Stimulated activated CD4-positive, alpha-beta T cell treated with anti-CD3 and anti-CD28 coated beads, Interleukin-1b, Interleukin-23, amount 100 ng/mL, for 1 hour (primary cell): Measurements from ENCODE around the gene DENND2A.
"Not testable (repeated sequence)": the region's sequence is repeated elsewhere in the genome, so short reads cannot be mapped to it uniquely, and the experiment has no call there.

Source experiments
- DNase-seq, 2 donors: peaks; one replicate each; pipeline ENCODE4 v3.0.0-alpha.2; 2020; ENCODE audit warnings: low read depth in 2 of 2

DENND2A gene, protein sequence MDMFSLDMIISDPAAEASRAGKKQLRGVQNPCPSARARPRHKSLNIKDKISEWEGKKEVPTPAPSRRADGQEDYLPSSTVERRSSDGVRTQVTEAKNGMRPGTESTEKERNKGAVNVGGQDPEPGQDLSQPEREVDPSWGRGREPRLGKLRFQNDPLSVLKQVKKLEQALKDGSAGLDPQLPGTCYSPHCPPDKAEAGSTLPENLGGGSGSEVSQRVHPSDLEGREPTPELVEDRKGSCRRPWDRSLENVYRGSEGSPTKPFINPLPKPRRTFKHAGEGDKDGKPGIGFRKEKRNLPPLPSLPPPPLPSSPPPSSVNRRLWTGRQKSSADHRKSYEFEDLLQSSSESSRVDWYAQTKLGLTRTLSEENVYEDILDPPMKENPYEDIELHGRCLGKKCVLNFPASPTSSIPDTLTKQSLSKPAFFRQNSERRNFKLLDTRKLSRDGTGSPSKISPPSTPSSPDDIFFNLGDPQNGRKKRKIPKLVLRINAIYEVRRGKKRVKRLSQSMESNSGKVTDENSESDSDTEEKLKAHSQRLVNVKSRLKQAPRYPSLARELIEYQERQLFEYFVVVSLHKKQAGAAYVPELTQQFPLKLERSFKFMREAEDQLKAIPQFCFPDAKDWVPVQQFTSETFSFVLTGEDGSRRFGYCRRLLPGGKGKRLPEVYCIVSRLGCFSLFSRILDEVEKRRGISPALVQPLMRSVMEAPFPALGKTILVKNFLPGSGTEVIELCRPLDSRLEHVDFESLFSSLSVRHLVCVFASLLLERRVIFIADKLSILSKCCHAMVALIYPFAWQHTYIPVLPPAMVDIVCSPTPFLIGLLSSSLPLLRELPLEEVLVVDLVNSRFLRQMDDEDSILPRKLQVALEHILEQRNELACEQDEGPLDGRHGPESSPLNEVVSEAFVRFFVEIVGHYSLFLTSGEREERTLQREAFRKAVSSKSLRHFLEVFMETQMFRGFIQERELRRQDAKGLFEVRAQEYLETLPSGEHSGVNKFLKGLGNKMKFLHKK

DNA sequence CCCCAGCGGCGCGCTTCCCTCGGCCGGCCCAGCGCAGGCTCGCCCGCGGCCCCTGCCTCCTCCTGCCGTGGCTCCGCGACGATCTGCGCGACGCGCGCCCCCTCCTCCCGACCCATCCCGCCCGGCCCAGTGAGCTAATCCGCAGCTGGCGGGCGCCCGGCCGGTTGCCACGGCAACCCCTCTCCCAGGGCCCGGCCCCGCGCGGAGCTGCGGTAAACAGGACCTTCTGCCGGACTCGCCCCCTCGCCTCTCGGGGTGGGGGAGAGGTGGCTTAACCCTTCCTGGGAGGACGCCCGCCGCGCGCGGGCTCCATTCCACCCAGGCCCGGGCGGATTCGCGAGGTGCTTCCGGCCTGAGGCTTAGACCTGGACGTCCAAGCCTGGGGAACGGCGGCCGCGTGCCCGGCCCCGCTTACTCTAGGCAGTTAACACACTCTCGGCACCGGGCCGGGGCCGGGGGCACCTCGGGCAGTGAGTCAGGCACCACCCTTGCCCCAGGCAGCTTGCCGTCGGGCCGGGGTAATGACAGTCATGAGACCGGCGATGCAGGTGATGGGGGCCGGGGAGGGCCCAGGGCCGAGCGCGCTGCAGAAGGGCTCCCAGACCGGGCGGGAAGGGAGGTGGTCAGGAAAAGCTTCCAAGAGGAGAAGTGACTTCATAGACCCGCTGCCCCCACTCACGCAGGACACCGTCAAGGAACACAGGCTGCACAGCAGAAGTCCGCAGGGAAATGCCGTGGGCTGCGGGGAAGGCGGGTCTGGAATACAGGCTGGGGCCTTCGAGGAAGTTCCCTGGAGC lies at the start of gene DENND2A:
Gene DENND2A, minus strand, starts transcription at position 87 of the 797 bp plus-strand sequence. CDS start 38,416 bp downstream, outside the sequence.
- no peak for DNase-seq

DNA sequence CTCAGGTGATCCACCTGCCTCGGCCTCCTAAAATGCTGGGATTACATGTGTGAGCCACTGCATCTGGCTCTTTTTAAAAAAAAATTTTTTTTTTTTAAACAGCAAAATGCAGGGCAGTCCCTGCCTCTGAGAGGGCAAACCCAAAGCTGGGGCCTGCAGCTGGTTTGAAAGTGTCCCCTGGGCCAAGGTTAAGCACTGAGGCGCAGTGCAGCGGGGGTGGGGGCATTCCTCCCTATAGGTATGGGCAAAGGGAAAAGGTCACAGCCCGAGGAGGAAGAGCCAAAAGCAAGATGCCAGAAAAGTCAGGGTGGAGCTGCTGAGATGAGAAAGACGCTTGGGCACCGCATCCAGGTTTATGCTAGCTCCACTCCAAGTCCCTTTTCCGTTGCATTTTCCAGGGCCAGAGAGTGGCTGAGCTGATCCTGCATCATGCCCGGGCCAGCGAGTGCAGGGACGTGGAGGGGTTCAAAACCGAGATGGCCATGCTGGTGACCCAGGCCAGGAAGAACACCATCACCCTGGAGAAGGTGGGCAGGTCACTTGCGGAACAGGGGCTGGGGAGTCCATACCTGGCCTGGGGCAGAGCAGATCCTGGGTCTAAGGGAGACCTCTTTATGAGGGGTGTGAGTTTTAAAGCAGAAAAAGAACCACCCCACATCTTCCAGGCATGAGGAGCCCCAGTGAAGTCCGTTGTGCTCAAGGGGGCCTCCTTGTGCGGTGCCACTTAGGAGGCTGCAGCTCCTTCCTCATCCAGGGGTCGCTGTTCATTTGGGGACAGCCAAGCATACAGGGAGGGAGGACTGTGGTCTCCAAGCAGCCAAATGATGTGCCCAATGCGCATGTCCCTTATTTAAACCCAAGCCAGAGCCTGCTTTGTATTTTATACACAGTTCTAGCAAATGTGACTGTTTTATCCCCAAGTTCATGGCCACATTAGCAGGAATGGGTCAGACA lies 48.9 kb upstream of the DENND2A start:
- no peak for DNase-seq

DNA sequence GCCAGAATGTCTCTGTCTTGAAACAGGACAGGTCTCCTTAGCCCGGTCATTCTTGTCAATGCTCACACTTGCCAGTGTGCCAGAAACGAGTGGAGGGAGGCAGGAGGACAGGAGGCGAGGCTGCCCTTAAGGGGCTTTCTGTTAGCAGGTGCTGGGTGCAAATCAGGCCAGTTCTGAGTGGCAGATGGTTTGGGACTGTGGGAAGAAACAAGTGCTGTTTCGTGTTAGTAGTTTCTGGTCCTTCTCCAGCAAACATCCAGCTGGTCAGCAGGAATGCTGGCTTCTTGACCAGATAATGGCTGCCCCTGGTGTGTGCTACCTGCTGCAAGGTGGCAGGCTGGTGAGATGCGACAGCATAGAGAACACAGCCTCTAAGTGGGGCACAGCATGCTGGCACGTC lies 47.7 kb upstream of the DENND2A start:
- no peak for DNase-seq

DNA sequence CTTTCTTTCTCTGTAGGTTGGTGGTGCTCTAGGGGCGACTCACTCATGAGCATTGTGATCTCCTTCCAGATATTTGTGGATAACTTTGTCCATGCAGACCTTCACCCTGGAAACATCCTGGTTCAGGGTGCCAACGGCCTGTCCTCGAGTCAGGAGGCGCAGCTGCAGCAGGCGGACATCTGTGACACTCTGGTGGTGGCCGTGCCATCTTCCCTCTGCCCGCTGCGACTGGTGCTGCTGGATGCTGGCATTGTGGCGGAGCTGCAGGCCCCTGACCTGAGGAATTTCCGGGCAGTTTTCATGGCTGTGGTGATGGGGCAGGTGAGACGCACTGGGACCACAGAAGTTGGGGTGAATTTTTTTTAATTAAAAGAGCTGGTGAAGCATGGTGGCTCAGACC lies 46.3 kb upstream of the DENND2A start:
- DNase-seq: no peak

DNA sequence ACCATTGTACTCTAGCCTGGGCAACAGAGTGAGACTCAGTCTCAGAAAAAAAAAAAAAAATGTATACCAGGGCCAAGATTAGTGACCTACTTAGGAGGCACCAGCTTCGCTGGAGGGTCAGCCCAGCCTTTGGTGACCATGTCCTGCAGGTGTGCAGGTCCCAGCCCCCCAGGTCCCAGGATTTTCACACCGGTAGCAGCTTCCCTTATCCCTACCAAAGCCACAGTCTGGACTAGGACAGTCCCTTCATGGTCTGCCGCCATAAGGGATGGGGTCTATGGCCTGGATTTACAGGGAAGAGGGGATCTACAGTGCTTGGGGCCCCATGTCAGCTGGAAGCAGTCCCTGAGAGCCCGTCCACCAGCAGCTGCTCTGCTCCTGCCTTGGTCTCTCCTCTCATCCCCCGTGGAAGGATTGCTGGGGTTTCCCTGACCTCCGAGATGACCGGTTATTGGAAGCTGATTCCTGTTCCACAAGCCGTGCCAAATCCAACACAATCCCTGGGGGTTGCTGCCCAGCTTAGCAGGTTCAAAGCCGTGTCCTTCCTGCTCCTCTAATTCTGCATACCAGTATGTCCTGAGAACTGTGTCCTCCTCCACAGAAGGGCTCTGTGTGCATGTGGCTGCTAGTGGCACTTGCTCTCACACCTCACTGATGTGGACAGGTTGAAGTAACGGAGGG lies 44.9 kb upstream of the DENND2A start:
- no peak for DNase-seq

DNA sequence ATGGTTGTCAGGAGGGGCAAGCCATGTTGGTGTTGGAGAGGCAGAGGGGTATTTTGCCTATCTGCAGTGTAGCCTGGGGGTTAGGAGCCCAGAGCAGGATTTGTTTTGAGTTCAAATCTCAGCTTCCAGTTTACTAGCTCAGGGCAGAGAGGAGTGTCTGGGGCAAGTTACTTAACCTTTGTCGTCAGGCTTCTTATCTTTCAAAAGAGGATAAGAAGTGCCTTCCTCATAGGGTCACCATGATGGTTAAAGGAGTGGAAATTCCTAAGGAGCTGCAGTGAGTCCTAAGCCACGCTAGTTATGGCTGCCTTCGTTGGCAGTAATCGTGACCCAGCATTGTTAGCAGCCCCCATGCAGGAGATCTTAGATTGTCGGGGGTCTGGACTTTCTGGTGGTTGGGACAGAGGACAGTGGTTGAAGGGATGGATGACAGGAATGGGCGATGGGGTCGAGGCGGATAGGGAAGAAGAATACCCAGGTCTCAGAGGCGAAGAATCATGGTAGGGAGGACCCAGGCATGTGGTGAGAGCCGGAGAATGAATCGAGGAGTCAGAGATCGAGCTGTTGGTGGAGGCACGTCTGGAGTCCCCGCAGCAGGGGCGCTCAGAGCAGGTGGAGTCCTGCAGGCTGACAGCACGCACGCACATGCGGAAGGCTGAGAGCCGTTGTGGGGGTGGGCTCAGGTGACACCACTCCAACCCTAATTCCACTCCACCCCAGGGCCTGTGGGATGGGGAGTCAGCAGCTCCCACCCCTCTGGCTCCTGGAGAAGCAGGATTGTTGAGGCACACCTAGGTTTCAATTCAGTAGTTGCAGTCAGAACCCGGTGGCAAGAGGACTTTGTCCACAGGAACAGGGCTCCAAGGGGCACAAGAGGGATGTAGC lies 43.7 kb upstream of the DENND2A start:
- DNase-seq: no peak

DNA sequence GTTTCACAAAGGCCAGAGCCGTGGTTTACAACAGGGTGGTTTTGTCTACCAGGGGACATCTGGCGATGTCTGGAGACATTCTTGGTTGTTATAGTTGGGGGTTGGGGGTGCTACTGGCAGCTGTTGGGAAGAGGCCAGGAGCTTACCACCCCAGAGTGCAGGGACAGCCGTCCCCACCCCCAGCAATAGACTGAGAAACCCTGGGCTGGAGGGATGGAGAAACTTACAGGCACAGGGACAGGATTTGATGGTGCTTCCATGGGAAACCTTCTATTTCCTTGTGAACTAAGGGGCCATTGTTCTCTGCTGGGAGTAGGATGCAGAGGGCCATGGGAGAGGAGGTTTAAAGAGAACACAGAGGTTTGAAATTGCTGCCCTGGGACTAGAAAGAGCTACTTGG lies 43.0 kb upstream of the DENND2A start:
- DNase-seq: no peak

DNA sequence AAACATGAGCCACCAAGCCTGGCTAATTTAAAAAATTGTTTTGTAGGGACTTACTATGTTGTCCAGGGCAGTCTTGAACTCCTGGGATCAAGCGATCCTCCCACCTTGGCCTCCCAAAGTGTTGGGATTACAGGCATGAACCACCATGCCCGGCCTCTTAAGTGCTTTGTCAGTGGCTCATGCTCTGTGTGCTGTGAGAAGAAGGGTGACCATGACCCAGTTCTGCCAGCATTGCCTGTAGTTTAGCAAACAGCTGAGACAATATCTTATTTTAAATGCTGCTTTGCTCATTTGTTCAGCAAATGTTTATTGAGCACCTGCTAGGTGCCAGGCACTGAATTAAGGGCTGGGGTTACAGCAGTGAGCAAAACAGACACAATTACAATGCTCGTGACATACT lies 41.2 kb upstream of the DENND2A start:
- DNase-seq: no peak

DNA sequence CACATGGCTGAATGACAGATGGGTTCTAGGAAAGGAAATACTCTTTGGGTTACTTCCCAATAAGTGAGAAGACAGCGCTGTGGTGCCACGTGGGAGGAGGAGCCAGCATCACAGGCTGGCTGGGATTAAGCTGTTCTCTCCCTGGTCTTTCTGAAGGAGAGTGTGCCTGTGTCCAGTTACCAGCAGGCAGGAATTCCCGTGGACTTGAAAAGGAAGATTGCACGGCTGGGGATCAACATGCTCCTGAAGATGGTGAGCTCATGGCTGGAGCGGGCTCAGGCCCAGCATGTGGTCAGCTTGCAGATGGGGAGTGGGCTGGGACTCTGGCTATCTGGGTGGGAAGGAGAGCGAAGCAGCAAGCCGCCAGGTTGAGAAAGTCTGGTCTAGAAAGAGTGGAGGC lies 40.3 kb upstream of the DENND2A start:
- DNase-seq: no peak

DNA sequence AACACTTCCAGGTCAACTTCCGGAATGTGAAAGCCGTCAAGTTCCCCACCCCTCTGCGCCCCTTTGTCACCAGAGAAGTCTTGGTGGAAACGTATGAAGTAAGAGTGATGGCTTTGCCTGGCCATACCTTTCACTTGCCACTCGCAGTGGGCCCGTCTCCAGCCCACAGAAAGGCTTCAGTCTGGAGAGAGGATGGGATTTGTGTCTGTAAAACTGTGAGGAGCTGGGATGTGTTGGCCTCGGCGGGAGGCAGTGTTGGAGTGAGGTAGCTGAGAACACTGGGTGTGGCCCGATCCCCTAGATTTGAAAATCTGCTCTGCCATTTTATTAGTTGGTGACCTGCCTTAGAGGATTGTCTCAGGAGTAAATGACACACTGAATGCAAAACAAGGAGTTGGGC lies 38.6 kb upstream of the DENND2A start:
- DNase-seq: no peak

DNA sequence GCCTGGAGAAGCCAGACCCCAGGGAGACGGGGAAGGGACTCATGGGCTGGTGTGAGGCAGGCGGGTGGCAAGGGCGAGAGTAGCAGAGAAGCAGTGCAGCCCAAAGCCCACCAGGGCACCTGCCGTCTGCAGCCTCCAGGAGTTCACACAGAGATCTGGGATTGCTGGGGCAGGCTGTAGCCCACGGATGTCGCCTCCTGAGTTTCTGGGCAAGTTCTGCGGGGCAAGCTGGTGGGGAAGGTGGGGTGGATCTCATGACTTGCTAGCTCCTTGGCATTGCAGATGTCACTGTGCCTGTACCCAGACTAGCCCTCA lies 38.2 kb upstream of the DENND2A start:
- no peak for DNase-seq

DNA sequence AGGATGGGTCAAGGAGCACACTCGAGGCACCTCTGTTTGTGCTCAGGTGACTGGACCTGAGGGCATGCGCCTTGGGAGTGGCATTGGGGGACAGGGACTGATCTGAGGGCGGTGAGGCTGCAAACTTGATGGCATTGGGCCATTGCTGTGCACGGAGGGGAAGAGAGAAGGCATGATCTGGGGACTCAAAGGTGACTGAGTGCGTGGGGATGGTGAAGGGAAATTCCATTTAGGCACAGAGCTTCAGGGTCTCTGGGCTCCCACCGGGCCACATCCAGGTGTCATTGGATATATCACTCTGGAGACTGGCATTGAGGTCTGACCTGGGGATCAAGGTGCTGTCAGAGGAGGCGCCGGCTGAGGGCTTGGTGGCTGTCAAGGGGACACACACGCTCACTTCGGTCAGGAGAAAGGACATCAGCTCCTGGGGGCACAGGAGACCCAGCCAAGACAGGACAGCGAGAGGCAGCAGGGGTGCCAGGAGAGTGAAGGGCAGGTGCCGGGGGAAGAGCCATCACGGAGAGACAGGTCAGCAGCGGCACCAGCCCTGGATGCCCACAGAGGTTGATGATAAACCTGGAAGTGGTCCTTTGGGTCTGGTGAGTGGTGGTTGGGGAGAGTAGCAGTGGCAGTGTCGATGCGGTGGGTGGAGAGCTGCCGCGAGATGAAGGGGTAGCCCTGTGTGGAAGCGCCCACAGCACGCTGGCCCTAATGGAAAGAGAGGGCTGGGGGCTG lies 37.6 kb upstream of the DENND2A start:
- DNase-seq: no peak

DNA sequence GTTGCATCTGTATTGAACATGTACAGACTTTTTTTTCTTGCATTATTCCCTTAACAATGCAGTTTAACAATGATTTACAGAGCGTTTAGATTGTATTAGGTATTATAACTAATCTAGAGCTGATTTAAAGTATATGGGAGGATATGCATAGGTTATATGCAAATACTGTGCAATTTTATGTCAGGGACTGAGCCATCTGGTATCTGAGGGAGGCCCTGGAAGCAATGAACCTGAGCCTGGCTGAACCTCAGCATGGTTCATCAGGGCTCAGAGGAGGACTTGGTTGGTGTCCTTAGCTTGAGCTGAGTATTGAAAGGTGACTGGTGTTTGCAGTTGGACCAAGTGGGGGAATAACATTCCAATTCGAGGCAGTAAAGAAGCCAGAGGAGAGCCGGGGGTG lies 36.9 kb upstream of the DENND2A start:
- DNase-seq: no peak

DNA sequence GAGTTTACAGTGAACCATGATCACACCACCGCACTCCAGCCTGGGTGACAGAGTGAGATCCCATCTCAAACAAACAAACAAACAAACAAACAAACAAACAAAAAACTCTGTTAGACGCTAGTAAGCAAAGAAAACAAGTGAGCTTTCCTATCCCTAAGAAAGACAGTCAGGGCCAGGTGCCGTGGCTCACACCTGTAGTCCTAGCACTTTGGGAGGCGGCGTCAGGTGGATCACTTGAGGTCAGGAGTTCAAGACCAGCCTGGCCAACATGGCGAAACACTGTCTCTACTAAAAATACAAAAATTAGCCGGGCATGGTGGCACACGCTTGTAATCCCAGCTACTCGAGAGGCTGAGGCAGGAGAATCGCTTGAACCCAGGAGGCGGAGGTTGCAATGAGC lies 36.3 kb upstream of the DENND2A start:
- DNase-seq: not testable (repeated sequence)

DNA sequence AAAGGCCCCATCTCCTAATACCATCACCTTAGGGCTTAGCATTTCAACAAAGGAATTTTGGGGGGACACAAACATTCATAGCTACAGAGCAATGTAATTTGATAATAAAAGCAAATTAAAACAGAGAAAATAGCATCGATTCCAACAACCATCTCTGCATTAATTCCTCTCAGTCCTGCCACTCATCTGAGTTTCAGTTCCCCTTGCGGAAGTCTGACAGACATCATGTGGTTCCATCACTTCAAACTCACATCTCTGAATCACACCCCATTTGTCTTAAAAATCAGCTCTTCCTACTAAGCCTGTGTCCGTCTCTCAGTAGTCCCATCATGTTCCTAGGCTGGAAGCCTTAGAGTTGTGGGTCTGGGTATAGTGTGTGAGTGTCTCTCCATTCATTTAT lies 35.7 kb upstream of the DENND2A start:
- DNase-seq: no peak

DNA sequence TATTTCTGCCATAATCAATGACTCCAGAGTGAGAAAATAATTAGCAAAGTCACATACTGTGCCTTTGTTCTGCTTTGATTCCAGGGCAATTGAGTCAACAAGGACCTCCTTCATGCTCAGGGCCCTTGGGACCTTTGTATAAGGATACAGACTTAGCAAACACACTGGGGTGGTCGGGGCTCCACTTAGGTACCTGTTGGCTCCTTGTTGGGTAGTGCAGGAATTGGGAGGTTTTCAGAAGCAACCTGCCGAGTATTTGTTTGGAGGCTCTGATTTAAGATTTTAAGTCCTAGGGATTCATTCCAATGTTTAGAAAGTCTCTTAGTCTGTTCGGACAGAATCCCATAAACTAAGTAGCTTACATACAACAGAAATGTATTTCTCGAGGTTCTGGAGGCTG lies 35.1 kb upstream of the DENND2A start:
- no peak for DNase-seq

DNA sequence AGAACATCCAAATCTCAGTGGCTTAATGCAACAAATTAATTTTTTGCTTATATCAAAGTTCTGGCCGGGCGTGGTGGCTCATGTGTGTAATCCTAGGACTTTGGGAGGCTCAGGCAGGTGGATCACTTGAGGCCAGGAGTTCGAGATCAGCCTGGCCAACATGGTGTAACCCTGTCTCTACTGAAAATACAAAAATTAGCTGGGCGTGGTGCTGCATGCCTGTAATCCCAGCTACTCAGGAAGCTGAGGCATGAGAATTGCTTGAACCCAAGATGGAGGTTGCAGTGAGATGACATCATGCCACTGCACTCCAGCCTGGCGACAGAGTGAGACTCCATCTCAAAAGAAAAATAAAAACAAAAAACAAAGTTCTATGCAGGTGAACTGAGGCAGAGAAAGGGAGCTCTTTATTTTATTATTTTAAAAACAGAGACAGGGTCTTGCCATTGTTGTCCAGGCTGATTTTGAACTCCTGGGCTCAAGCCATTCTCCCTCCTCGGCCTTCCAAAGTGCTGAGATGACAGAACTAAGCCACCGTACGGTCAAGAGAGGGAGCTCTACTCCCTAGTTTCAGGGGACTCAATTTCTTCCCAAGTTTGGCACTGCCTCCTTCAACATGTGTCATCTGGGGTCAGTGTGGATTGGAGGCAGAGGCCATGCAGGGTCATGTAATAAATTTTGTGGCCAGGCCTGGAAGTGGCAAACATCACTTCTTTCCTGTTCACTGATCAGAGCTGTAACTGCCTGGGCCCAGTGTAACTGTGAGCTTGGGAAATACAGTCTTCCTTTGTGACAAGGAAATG lies 34.5 kb upstream of the DENND2A start:
- no peak for DNase-seq

DNA sequence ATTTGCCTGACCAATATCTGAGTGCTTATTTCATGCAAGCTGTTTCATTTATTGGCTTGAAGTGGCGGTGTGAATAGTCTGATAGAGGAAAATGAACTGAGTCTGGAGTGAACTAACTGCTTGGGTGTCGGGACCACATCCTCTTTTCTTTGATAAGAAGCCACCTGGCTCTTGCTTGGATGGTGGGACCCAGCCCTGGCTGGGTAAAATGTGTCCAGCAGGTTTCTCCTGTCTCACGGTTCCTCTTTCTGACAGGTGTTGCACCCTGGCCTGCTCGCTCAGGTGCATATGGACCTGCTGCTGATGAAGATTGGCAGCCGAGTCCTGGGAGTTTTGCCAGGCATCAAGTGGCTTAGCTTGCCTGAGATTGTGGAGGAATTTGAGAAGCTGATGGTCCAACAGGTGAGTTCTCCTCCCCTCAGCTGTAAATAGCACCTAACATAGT lies 33.8 kb upstream of the DENND2A start:
- no peak for DNase-seq
